WTC11 (cell line): ENCODE results near the gene PREX1. TPM values are rescaled to one million over a fixed set of nuclear protein-coding genes. Genes with fewer than 3 reads are reported as not detected.

Experiments
- ATAC-seq: fragments of 200-7000 bp; cut with Tn5 transposase; 2 replicates; pipeline ENCODE4 v1.10.0; 2021; ENCODE audit warnings: mild to moderate bottlenecking, moderate library complexity
- CTCF ChIA-PET: fragments of 300-600 bp; sonication (Branson Sonifier 250); formaldehyde crosslinking; loops from one replicate; lab custom pipeline; 2021; ENCODE audit warnings: antibody characterized with exemption; lab: Charles Lee
- POLR2A ChIA-PET: fragments of 350-600 bp; sonication (Branson Sonifier 250); formaldehyde crosslinking; loops from one replicate; lab custom pipeline; 2021; ENCODE audit warnings: antibody characterized with exemption; lab: Charles Lee
- DNase-seq: peaks from one replicate; pipeline ENCODE4 v3.0.0; 2021; ENCODE audit warnings: low spot score
- H3K27ac Mint-ChIP-seq: 2 replicates; pipeline ENCODE4 v1.8.0; 2021; ENCODE audit warnings: mixed read lengths
- H3K27me3 Mint-ChIP-seq: 2 replicates; pipeline ENCODE4 v1.8.0; 2021; ENCODE audit warnings: low read depth, mild to moderate bottlenecking, moderate library complexity, mixed read lengths
- H3K36me3 Mint-ChIP-seq: 2 replicates; pipeline ENCODE4 v1.8.0; 2021; ENCODE audit warnings: mixed read lengths
- H3K4me1 Mint-ChIP-seq: 2 replicates; pipeline ENCODE4 v1.8.0; 2022; ENCODE audit warnings: mixed read lengths
- H3K4me3 Mint-ChIP-seq: 2 replicates; pipeline ENCODE4 v1.8.0; 2021; ENCODE audit warnings: mild to moderate bottlenecking, moderate library complexity, mixed read lengths
- H3K9me3 Mint-ChIP-seq: 2 replicates; pipeline ENCODE4 v1.8.0; 2021; ENCODE audit warnings: mixed read lengths
- AFF4 ChIP-seq: sonication (generic); formaldehyde crosslinking; IDR thresholded peaks from 2 replicates; pipeline ENCODE4 v1.8.1; 2023; ENCODE audit warnings: mild to moderate bottlenecking, missing genetic modification reagents, borderline replicate concordance
- ATF3 ChIP-seq: sonication (generic); formaldehyde crosslinking; conservative IDR thresholded peaks from 2 replicates; pipeline ENCODE4 v1.8.1; 2022; ENCODE audit warnings: mild to moderate bottlenecking, missing genetic modification reagents
- CDX4 ChIP-seq: fragments of 250-450 bp; sonication (Bioruptor Pico); IDR thresholded peaks from 2 replicates; pipeline ENCODE4 v1.9.0; 2021; ENCODE audit warnings: moderate library complexity, mild to moderate bottlenecking, inconsistent platforms, borderline replicate concordance
- ESRRA ChIP-seq: sonication (generic); formaldehyde crosslinking; IDR thresholded peaks from 2 replicates; pipeline ENCODE4 v1.8.1; 2022; ENCODE audit warnings: mild to moderate bottlenecking, missing genetic modification reagents, borderline replicate concordance
- HMGA2 ChIP-seq: fragments of 250-450 bp; sonication (Bioruptor Pico); IDR thresholded peaks from 2 replicates; pipeline ENCODE4 v1.4.0; 2021; ENCODE audit warnings: mild to moderate bottlenecking, moderate library complexity
- JAZF1 ChIP-seq: fragments of 250-450 bp; sonication (Bioruptor Pico); IDR thresholded peaks from 2 replicates; pipeline ENCODE4 v1.9.0; 2021; ENCODE audit warnings: moderate library complexity, mild to moderate bottlenecking, inconsistent platforms
- JUN ChIP-seq: sonication (generic); formaldehyde crosslinking; IDR thresholded peaks from 2 replicates; pipeline ENCODE4 v1.8.0; 2023; ENCODE audit warnings: mild to moderate bottlenecking, missing genetic modification reagents
- NFE2L1 ChIP-seq: sonication (generic); formaldehyde crosslinking; IDR thresholded peaks from 2 replicates; pipeline ENCODE4 v1.8.1; 2023; ENCODE audit warnings: missing genetic modification reagents
- NR1H2 ChIP-seq: sonication (generic); formaldehyde crosslinking; IDR thresholded peaks from 2 replicates; pipeline ENCODE4 v1.9.0; 2021; ENCODE audit warnings: mild to moderate bottlenecking, moderate library complexity, missing genetic modification reagents
- NR3C1 ChIP-seq: sonication (generic); formaldehyde crosslinking; conservative IDR thresholded peaks from 2 replicates; pipeline ENCODE4 v1.8.1; 2023; ENCODE audit warnings: low read depth, mild to moderate bottlenecking, missing genetic modification reagents
- PRRX2 ChIP-seq: fragments of 250-450 bp; sonication (Bioruptor Pico); IDR thresholded peaks from 2 replicates; pipeline ENCODE4 v1.8.0; 2021; ENCODE audit warnings: mild to moderate bottlenecking
- SOX15 ChIP-seq: fragments of 250-450 bp; sonication (Bioruptor Pico); IDR thresholded peaks from 2 replicates; pipeline ENCODE4 v1.9.0; 2021; ENCODE audit warnings: mild to moderate bottlenecking
- TEAD4 ChIP-seq: sonication (generic); formaldehyde crosslinking; IDR thresholded peaks from 2 replicates; pipeline ENCODE4 v1.8.0; 2022; ENCODE audit warnings: mild to moderate bottlenecking, missing genetic modification reagents
- TP53 ChIP-seq: sonication (generic); formaldehyde crosslinking; IDR thresholded peaks from 2 replicates; pipeline ENCODE4 v1.8.1; 2023; ENCODE audit warnings: mild to moderate bottlenecking, missing genetic modification reagents
- ZNF138 ChIP-seq: sonication (generic); formaldehyde crosslinking; conservative IDR thresholded peaks from 2 replicates; pipeline ENCODE4 v1.8.1; 2022; ENCODE audit warnings: mild to moderate bottlenecking, moderate library complexity, missing genetic modification reagents
- ZNF416 ChIP-seq: fragments of 250-450 bp; sonication (Bioruptor Pico); IDR thresholded peaks from 2 replicates; pipeline ENCODE4 v1.9.0; 2021; ENCODE audit warnings: mild to moderate bottlenecking, inconsistent platforms
- total RNA-seq: library from RNA; stranded (reverse); gene quantifications from 3 replicates; pipeline ENCODE4 v1.2.3, GENCODE V29; 2021
- TF ChIP-seq, protein P1 (sequence below): sonication (generic); formaldehyde crosslinking; IDR thresholded peaks from 2 replicates; pipeline ENCODE4 v1.8.1; 2023; ENCODE audit warnings: mild to moderate bottlenecking, moderate library complexity, missing genetic modification reagents
- TF ChIP-seq, protein P2 (sequence below): sonication (generic); formaldehyde crosslinking; IDR thresholded peaks from 2 replicates; pipeline ENCODE4 v1.8.1; 2023; ENCODE audit warnings: mild to moderate bottlenecking, missing genetic modification reagents
- TF ChIP-seq, protein P3 (sequence below): fragments of 250-450 bp; sonication (Bioruptor Pico); IDR thresholded peaks from 2 replicates; pipeline ENCODE4 v2.1.2; 2022; ENCODE audit warnings: mild to moderate bottlenecking, moderate library complexity
- TF ChIP-seq, protein P4 (sequence below): sonication (generic); formaldehyde crosslinking; IDR thresholded peaks from 2 replicates; pipeline ENCODE4 v1.8.0; 2022; ENCODE audit warnings: missing genetic modification reagents

Gene PREX1
- total RNA-seq, 1 experiment from 2014 or later = 17.3 TPM

- no peak overlapping the region for H3K4me3 Mint-ChIP-seq
- peaks cover 9% of the 10 kb centered on the region for H3K36me3 Mint-ChIP-seq
- ChIA-PET POLR2A (no interaction called here), CTCF (no interaction called here)
- no peaks in the 10 kb centered on the region for H3K27me3 Mint-ChIP-seq
- ATAC-seq (no peak), DNase-seq (no peak)
- H3K27ac Mint-ChIP-seq = no peak overlapping the region
- TF ChIP-seq NR1H2 (no peak), TP53 (no peak), CDX4 (no peak), HMGA2 (CRISPR knock-in tag) (no peak), ZNF416 (no peak), JUN (no peak), AFF4 (CRISPR knock-in tag) (no peak), NR3C1 (no peak), NFE2L1 (CRISPR knock-in tag) (no peak), ATF3 (CRISPR knock-in tag) (no peak), ESRRA (CRISPR knock-in tag) (no peak), ZNF138 (CRISPR knock-in tag) (no peak), PRRX2 (CRISPR knock-in tag) (no peak), SOX15 (CRISPR knock-in tag) (no peak), JAZF1 (no peak), TEAD4 (CRISPR knock-in tag) (no peak)
- TF ChIP-seq, protein P1, sequence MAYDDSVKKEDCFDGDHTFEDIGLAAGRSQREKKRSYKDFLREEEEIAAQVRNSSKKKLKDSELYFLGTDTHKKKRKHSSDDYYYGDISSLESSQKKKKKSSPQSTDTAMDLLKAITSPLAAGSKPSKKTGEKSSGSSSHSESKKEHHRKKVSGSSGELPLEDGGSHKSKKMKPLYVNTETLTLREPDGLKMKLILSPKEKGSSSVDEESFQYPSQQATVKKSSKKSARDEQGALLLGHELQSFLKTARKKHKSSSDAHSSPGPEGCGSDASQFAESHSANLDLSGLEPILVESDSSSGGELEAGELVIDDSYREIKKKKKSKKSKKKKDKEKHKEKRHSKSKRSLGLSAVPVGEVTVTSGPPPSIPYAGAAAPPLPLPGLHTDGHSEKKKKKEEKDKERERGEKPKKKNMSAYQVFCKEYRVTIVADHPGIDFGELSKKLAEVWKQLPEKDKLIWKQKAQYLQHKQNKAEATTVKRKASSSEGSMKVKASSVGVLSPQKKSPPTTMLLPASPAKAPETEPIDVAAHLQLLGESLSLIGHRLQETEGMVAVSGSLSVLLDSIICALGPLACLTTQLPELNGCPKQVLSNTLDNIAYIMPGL (CRISPR knock-in tag) = no peak
- TF ChIP-seq, protein P2, sequence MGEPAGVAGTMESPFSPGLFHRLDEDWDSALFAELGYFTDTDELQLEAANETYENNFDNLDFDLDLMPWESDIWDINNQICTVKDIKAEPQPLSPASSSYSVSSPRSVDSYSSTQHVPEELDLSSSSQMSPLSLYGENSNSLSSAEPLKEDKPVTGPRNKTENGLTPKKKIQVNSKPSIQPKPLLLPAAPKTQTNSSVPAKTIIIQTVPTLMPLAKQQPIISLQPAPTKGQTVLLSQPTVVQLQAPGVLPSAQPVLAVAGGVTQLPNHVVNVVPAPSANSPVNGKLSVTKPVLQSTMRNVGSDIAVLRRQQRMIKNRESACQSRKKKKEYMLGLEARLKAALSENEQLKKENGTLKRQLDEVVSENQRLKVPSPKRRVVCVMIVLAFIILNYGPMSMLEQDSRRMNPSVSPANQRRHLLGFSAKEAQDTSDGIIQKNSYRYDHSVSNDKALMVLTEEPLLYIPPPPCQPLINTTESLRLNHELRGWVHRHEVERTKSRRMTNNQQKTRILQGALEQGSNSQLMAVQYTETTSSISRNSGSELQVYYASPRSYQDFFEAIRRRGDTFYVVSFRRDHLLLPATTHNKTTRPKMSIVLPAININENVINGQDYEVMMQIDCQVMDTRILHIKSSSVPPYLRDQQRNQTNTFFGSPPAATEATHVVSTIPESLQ = no peak
- TF ChIP-seq, protein P3, sequence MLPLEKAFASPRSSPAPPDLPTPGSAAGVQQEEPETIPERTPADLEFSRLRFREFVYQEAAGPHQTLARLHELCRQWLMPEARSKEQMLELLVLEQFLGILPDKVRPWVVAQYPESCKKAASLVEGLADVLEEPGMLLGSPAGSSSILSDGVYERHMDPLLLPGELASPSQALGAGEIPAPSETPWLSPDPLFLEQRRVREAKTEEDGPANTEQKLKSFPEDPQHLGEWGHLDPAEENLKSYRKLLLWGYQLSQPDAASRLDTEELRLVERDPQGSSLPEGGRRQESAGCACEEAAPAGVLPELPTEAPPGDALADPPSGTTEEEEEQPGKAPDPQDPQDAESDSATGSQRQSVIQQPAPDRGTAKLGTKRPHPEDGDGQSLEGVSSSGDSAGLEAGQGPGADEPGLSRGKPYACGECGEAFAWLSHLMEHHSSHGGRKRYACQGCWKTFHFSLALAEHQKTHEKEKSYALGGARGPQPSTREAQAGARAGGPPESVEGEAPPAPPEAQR (CRISPR knock-in tag) = no peak
- TF ChIP-seq, protein P4, sequence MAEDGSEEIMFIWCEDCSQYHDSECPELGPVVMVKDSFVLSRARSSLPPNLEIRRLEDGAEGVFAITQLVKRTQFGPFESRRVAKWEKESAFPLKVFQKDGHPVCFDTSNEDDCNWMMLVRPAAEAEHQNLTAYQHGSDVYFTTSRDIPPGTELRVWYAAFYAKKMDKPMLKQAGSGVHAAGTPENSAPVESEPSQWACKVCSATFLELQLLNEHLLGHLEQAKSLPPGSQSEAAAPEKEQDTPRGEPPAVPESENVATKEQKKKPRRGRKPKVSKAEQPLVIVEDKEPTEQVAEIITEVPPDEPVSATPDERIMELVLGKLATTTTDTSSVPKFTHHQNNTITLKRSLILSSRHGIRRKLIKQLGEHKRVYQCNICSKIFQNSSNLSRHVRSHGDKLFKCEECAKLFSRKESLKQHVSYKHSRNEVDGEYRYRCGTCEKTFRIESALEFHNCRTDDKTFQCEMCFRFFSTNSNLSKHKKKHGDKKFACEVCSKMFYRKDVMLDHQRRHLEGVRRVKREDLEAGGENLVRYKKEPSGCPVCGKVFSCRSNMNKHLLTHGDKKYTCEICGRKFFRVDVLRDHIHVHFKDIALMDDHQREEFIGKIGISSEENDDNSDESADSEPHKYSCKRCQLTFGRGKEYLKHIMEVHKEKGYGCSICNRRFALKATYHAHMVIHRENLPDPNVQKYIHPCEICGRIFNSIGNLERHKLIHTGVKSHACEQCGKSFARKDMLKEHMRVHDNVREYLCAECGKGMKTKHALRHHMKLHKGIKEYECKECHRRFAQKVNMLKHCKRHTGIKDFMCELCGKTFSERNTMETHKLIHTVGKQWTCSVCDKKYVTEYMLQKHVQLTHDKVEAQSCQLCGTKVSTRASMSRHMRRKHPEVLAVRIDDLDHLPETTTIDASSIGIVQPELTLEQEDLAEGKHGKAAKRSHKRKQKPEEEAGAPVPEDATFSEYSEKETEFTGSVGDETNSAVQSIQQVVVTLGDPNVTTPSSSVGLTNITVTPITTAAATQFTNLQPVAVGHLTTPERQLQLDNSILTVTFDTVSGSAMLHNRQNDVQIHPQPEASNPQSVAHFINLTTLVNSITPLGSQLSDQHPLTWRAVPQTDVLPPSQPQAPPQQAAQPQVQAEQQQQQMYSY (CRISPR knock-in tag) = no peak
- H3K9me3 Mint-ChIP-seq = peaks cover 6% of the 10 kb centered on the region
- peaks cover 12% of the 10 kb centered on the region for H3K4me1 Mint-ChIP-seq
Measured at GRCh38 chr20:48721324-48722001, 106.3 kb downstream of the PREX1 start.
